ENCODE measurements around the gene RNF20.

DNA sequence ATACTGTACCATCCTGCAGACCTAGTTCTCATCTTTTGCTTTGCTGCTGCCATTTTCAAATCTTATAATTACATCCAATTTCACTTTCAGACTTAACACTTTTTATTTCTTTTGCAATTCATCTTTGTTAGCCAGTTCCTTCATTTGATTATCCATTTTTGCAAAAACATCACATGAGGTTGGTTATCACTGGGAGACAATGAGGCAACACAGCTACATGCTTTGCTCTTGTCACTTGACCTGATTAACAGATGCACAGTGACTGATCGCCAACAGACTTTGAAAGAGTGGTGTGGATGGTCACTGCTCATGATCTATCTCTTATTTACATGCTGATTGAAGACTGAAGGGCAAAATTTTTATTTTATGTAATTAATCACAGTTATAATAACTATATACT lies 17.0 kb upstream of the RNF20 start:
- TF ChIP-seq CTCF (IDR thresholded peaks at IDR 0.05) (no peak), EP300 (IDR thresholded peaks at IDR 0.05) (no peak), POLR2A (IDR thresholded peaks at IDR 0.05) (no peak)
